ENCODE data around the gene FUOM.
A peak's percentile ranks its signal among the peaks of the same experiment; 100 is the strongest.

The FUOM gene

GRCh38 chr10:133315847-133316246, 42.0 kb downstream of the FUOM start:
- no peak for DNase-seq (ENCODE audit: extremely low read depth in 1 of 2, low read depth in 1 of 2)

DNA sequence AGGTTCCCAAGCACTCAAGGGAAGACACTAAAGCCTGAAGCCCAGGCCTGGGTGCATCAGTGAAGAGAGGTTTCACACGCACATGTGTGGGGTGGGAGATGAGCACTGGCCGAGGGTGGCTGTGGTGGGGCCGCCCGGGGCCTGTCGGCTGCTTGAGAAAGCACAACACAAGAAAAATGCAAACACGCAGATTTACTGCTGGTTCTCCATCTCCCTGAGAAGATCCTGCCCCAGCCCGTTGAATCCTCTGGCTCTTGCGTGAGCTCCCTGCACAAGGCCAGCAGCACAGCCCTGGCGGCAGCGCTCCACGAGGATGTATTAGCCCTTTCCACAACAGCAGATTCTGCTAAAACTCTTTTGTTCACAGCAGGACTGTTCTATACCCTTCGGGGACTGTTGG, 42.9 kb downstream of the FUOM start:
- no peak for DNase-seq (ENCODE audit: extremely low read depth in 1 of 2, low read depth in 1 of 2)

- no peak for DNase-seq (ENCODE audit: extremely low read depth in 1 of 2, low read depth in 1 of 2)
Observed at GRCh38 chr10:133313192-133313591, 44.6 kb downstream of the FUOM start.

GRCh38 chr10:133312769-133313145, 45.1 kb downstream of the FUOM start:
- no peak for DNase-seq (ENCODE audit: extremely low read depth in 1 of 2, low read depth in 1 of 2)

GRCh38 chr10:133312016-133312768, 45.6 kb downstream of the FUOM start:
- no peak for DNase-seq (ENCODE audit: extremely low read depth in 1 of 2, low read depth in 1 of 2)

DNA sequence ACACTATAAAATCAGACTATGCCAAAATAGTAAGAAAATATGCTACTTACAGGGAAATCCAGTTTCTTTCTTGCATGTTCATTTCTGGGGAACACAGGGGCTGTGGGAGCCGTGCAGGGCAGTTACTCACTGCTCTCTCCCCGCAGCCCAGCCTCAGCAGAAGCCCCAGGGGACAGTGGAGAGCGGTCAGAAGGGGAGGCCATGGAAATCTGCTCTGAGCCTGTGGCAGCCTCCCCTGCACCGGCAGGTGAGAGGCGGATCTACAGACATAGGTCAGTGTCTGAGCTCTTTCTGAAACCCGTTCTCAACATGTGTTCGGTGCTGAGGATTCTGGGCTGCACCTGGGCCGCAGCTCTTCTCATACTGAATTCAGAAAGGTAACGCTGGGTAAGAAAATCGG, 46.2 kb downstream of the FUOM start:
- DNase-seq (ENCODE audit: extremely low read depth in 1 of 2, low read depth in 1 of 2) = no peak

DNA sequence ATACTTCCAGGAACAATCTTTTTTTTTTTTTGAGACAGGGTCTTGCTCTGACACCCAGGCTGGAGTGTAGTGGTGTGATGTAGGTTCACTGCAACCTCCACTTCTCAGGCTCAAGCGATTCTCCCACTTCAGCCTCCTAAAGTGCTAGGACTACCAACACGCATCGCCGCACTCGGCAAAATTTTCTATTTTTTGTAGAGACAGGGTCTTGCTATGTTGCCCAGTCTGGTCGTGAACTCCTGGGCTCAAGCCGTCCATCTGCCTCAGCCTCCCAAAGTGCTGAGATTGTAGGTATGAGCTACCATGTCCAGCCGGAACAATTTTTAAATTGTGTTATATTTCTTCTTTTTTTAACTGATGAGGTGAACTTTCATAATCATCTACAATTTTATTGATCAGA, 47.0 kb downstream of the FUOM start:
- DNase-seq (ENCODE audit: extremely low read depth in 1 of 2, low read depth in 1 of 2) = no peak

DNA sequence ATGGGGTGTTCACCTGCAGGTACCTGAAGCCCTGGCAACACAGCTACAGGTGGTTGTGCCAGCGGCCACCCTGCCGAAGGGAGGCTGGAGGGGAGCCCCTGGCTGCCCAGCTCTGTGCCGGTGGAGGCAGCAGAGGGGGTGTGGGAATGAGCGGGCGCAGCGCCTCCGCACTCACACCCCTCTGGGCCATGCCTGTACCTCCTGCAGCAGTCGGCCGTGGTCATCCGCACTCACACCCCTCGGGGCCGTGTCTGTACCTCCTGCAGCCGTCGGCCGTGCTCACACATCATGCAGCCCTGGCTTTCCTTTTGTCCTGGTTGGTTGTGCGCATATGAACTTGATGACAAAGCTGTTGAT, 47.4 kb downstream of the FUOM start:
- no peak for DNase-seq (ENCODE audit: extremely low read depth in 1 of 2, low read depth in 1 of 2)

DNA sequence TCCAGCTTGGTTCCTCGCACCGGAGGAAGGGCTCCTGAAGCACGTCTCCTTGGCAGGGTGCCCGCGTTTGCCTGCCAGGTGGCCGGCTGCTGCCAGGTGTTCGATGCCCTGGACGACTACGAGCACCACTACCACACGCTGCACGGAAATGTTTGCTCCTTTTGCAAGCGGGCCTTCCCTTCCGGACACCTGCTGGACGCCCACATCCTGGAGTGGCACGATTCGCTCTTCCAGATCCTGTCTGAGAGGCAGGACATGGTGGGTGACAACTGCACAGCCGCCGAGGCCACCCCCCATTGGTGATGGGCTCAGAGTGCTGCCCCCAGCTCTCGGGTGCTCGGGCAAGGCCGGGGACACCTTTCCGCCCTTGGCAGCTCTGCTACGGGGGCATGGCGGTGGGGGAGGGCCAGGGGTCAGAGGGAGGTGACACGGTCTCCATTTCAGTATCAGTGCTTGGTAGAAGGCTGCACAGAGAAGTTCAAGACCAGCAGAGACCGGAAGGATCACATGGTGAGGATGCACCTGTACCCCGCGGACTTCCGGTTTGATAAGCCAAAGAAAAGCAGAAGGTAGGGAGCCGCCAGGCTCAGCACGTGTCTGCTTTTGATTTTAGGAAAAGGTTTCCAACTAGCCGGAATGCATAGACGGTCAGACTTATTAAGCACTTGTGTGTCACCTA, 48.0 kb downstream of the FUOM start:
- DNase-seq (ENCODE audit: extremely low read depth in 1 of 2, low read depth in 1 of 2) = no peak

GRCh38 chr10:133309100-133309719, 48.6 kb downstream of the FUOM start:
- DNase-seq (ENCODE audit: extremely low read depth in 1 of 2, low read depth in 1 of 2) = peak; percentile 90 to 91

- peak; percentile 67 to 83 for DNase-seq (ENCODE audit: extremely low read depth in 1 of 2, low read depth in 1 of 2)
Observed at GRCh38 chr10:133308421-133309099, 49.3 kb downstream of the FUOM start, which contains the start of the genes TUBGCP2 and ZNF511. Gene TUBGCP2, minus strand, starts transcription at chr10:133308872. Its CDS starts 5,931 bp downstream, at chr10:133302941. Gene ZNF511, plus strand, starts transcription at chr10:133308914. Its CDS starts 30 bp downstream, at chr10:133308944.

DNA sequence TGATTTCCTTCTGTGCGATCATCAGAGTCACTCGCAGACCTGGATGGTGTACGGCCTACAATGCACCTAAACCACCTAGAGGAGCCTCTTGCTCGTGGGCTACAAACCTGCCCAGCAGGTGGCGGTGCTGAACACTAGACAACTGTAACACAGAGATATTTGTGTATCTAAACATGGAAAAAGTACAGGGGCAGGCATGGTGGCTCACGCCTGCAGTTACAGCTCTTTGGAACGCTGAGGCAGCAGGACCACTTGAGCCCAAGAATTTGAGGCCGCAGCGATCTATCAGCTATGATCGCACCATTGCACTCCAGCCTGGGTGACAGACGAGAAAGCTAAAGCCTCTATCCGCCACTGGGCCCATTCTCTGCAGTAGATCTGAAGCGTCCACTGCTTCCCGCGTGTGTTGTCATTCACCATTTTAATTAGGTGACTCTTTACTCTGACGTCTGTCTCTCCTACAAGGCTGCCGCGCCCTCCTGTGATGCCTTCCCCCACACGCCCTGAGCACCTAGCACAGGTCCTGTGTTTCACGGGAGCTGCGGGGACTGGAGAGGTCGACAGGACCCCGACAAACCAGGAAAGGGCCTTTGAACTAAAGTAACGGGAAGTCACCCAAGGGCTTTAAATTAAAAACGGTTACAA, 49.9 kb downstream of the FUOM start:
- DNase-seq (ENCODE audit: extremely low read depth in 1 of 2, low read depth in 1 of 2) = peak; percentile 79 to 81

GRCh38 chr10:133306941-133307379, 50.9 kb downstream of the FUOM start:
- no peak for DNase-seq (ENCODE audit: extremely low read depth in 1 of 2, low read depth in 1 of 2)

DNA sequence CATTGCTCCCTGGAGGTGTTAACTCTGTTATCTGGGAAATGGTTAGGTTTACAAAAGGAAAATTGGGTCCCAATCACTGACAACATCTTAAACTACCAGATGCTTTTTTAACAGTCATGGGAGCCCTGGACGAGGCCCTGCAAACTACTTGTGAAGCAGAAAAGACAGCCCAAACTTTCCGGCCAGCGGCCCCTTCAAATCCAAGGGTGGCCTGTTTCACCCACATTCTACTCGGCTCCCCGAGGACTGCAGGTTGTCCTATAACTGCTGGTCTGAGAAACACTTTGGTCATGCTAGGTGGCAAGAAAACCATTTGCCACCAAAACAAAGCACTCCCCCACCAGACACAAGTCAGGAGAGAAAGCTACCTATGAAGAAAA, 51.7 kb downstream of the FUOM start:
- DNase-seq (ENCODE audit: extremely low read depth in 1 of 2, low read depth in 1 of 2) = no peak

Measured in activated CD8-positive, alpha-beta memory T cell treated with anti-CD3 and anti-CD28 coated beads for 1 hour (primary cell).